Neural cell (in vitro differentiated cells): ENCODE measurements around the gene PIEZO1. TPM values are rescaled to one million over a fixed set of nuclear protein-coding genes. Genes with fewer than 3 reads are reported as not detected.

ENCODE experiments used
- H2AFZ ChIP-seq: fragments of 200-600, 300-800 bp; sonication (generic), shearing (Covaris generic); 2 replicates; pipeline ENCODE4 v1.6.0; 2014; ENCODE audit warnings: low read depth, mild to moderate bottlenecking, antibody characterized with exemption, low read length, moderate library complexity
- H3F3A ChIP-seq: fragments of 200-600 bp; shearing (Covaris generic); 2 replicates; pipeline ENCODE4 v1.6.1; 2016; ENCODE audit warnings: mild to moderate bottlenecking, moderate library complexity, mixed read lengths, antibody characterized with exemption, low read length; ENCODE audit not compliant: insufficient read depth, poor library complexity, severe bottlenecking
- H3K27ac ChIP-seq: fragments of 200-600, 300-800 bp; sonication (generic), shearing (Covaris generic); 2 replicates; pipeline ENCODE4 v1.5.1; 2014; ENCODE audit warnings: mild to moderate bottlenecking, low read length, moderate library complexity
- H3K27me3 ChIP-seq: fragments of 300-800, 200-600 bp; sonication (generic), shearing (Covaris generic); 2 replicates; pipeline ENCODE4 v1.6.0; 2014; ENCODE audit warnings: mild to moderate bottlenecking, low read depth, low read length, moderate library complexity; ENCODE audit not compliant: insufficient read depth
- H3K36me3 ChIP-seq: fragments of 300-800, 200-600 bp; sonication (generic), shearing (Covaris generic); 2 replicates; pipeline ENCODE4 v1.5.1; 2014; ENCODE audit warnings: mild to moderate bottlenecking, antibody characterized with exemption, low read length, moderate library complexity; ENCODE audit not compliant: insufficient read depth
- H3K4me2 ChIP-seq: fragments of 300-800, 200-600 bp; sonication (generic), shearing (Covaris generic); 2 replicates; pipeline ENCODE4 v1.6.0; 2014; ENCODE audit warnings: mild to moderate bottlenecking, low read length
- H3K4me3 ChIP-seq: fragments of 300-800, 200-600 bp; sonication (generic), shearing (Covaris generic); 2 replicates; pipeline ENCODE4 v1.5.1; 2014; ENCODE audit warnings: mild to moderate bottlenecking, low read length, moderate library complexity
- H3K79me2 ChIP-seq: fragments of 200-600 bp; shearing (Covaris generic); replicated peaks from 2 replicates; pipeline ENCODE4 v1.6.0; 2014; ENCODE audit warnings: mild to moderate bottlenecking, low read length, moderate library complexity; ENCODE audit not compliant: insufficient read depth
- H3K9ac ChIP-seq: fragments of 300-800, 200-600 bp; sonication (generic), shearing (Covaris generic); 2 replicates; pipeline ENCODE4 v1.6.1; 2016; ENCODE audit warnings: mild to moderate bottlenecking, low read length, mixed read lengths
- H3K9me2 ChIP-seq: fragments of 200-600 bp; shearing (Covaris generic); 2 replicates; pipeline ENCODE4 v1.6.1; 2016; ENCODE audit warnings: mild to moderate bottlenecking, low read length, mixed read lengths; ENCODE audit not compliant: insufficient read depth
- H3K9me3 ChIP-seq: fragments of 200-600, 300-800 bp; sonication (generic), shearing (Covaris generic); 2 replicates; pipeline ENCODE4 v1.6.1; 2016; ENCODE audit warnings: mild to moderate bottlenecking, mixed run types, low read length, moderate library complexity, mixed read lengths
- H4K20me1 ChIP-seq: fragments of 200-600 bp; shearing (Covaris generic); 2 replicates; pipeline ENCODE4 v1.6.1; 2016; ENCODE audit warnings: mild to moderate bottlenecking, mixed run types; ENCODE audit not compliant: insufficient read depth
- EZH2 ChIP-seq: fragments of 200-600, 300-800 bp; shearing (Covaris generic), sonication (generic); IDR thresholded peaks from 2 replicates; pipeline ENCODE4 v1.6.1; 2014; ENCODE audit warnings: antibody characterized with exemption, low read length, borderline replicate concordance, mild to moderate bottlenecking; ENCODE audit not compliant: insufficient read depth, poor library complexity, severe bottlenecking
- MXI1 ChIP-seq: fragments of 450-650 bp; conservative IDR thresholded peaks from 2 replicates; pipeline ENCODE4 v1.6.1; 2014; ENCODE audit warnings: antibody characterized with exemption, mild to moderate bottlenecking; ENCODE audit not compliant: poor library complexity, severe bottlenecking
- POLR2AphosphoS5 ChIP-seq: IDR thresholded peaks from 2 replicates; pipeline ENCODE4 v1.6.1; 2012
- RAD21 ChIP-seq: fragments of 450-650 bp; conservative IDR thresholded peaks from 2 replicates; pipeline ENCODE4 v1.6.1; 2014; ENCODE audit warnings: antibody characterized with exemption, mild to moderate bottlenecking, moderate library complexity
- TAF1 ChIP-seq: IDR thresholded peaks from 2 replicates; pipeline ENCODE4 v1.6.1; 2012; ENCODE audit warnings: low read depth
- polyA plus RNA-seq: library from polyadenylated mRNA; depleted of rRNA; stranded (reverse); fragments of >200 nt; gene quantifications from 2 replicates; pipeline ENCODE4 v1.2.3, GENCODE V29; 2014
- TF ChIP-seq, protein P1 (sequence below): IDR thresholded peaks from 2 replicates; pipeline ENCODE4 v1.6.1; 2012; ENCODE audit warnings: borderline replicate concordance
- TF ChIP-seq, protein P2 (sequence below): fragments of 450-650 bp; IDR thresholded peaks from 2 replicates; pipeline ENCODE4 v1.5.1; 2014; ENCODE audit warnings: antibody characterized with exemption, mild to moderate bottlenecking, moderate library complexity; ENCODE audit not compliant: poor library complexity, severe bottlenecking

PIEZO1 gene
- polyA plus RNA-seq, 1 donor from 2014 or later = not detected

DNA sequence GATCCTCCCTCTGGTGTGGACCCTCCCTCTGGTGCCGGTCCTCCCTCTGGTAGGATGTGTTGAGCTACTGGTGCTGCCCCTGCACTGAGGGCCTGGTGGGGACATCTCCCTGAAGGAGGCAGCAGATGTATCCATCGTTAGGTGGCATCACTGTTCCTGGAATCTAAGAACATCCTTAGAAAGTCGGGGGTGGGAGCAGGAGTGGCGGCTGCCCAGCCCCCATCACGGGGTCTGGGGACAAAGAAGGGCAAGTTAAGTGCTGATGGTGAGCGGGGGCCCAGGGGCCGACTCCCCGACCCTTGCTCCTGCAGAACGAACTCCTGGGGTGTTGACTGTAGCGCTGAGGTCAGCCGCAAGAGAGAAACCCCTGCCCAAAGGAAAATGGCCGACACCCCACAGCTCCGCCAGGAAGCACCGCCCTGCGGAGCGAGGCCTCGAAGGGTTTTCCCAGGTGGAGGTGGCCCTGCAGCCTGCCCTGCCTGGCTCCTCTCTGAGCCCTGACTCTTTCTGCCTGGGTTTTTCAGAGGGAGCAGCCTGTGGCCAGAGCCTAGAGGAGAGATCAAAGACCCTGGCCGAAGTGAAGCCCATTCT lies 73.2 kb downstream of the PIEZO1 start:
- TF ChIP-seq TAF1 (no peak), MXI1 (no peak), EZH2 (no peak), POLR2AphosphoS5 (no peak), RAD21 (no peak)
- TF ChIP-seq, protein P1, sequence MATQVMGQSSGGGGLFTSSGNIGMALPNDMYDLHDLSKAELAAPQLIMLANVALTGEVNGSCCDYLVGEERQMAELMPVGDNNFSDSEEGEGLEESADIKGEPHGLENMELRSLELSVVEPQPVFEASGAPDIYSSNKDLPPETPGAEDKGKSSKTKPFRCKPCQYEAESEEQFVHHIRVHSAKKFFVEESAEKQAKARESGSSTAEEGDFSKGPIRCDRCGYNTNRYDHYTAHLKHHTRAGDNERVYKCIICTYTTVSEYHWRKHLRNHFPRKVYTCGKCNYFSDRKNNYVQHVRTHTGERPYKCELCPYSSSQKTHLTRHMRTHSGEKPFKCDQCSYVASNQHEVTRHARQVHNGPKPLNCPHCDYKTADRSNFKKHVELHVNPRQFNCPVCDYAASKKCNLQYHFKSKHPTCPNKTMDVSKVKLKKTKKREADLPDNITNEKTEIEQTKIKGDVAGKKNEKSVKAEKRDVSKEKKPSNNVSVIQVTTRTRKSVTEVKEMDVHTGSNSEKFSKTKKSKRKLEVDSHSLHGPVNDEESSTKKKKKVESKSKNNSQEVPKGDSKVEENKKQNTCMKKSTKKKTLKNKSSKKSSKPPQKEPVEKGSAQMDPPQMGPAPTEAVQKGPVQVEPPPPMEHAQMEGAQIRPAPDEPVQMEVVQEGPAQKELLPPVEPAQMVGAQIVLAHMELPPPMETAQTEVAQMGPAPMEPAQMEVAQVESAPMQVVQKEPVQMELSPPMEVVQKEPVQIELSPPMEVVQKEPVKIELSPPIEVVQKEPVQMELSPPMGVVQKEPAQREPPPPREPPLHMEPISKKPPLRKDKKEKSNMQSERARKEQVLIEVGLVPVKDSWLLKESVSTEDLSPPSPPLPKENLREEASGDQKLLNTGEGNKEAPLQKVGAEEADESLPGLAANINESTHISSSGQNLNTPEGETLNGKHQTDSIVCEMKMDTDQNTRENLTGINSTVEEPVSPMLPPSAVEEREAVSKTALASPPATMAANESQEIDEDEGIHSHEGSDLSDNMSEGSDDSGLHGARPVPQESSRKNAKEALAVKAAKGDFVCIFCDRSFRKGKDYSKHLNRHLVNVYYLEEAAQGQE = no peak
- TF ChIP-seq, protein P2, sequence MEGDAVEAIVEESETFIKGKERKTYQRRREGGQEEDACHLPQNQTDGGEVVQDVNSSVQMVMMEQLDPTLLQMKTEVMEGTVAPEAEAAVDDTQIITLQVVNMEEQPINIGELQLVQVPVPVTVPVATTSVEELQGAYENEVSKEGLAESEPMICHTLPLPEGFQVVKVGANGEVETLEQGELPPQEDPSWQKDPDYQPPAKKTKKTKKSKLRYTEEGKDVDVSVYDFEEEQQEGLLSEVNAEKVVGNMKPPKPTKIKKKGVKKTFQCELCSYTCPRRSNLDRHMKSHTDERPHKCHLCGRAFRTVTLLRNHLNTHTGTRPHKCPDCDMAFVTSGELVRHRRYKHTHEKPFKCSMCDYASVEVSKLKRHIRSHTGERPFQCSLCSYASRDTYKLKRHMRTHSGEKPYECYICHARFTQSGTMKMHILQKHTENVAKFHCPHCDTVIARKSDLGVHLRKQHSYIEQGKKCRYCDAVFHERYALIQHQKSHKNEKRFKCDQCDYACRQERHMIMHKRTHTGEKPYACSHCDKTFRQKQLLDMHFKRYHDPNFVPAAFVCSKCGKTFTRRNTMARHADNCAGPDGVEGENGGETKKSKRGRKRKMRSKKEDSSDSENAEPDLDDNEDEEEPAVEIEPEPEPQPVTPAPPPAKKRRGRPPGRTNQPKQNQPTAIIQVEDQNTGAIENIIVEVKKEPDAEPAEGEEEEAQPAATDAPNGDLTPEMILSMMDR = no peak
- H3K9me3 ChIP-seq = no peaks in the 10 kb centered on the region
- no peaks in the 10 kb centered on the region for H3K27me3 ChIP-seq
- H3K9me2 ChIP-seq = no peaks in the 10 kb centered on the region
- no peak overlapping the region for H3K27ac ChIP-seq
- H4K20me1 ChIP-seq = no peaks in the 10 kb centered on the region
- no peaks in the 10 kb centered on the region for H3K36me3 ChIP-seq
- H3K4me2 ChIP-seq = no peak overlapping the region
- H3K9ac ChIP-seq = no peak overlapping the region
- H3K4me3 ChIP-seq = no peak overlapping the region
- no peak overlapping the region for H2AFZ ChIP-seq
- peaks cover 6% of the 10 kb centered on the region for H3K79me2 ChIP-seq
- no peaks in the 10 kb centered on the region for H3F3A ChIP-seq

DNA sequence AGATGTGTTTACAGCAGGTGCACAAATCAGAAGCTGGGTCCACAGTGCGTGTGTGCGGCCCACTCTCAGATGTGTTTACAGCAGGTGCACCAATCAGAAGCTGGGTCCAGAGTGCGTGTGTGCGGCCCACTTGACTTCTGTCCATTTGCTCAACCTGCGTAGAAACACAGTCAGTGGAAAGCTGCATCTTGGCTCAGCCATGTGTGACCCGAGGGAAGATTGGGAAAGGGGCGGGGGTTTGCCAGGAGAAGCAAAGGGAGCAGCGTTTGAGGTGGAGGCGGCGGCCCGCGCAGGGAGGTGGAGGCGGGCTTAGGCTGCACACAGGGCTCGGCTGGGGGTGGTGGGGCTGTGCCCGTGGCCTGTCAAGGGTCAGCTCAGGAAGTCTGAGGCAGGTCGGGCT lies 74.5 kb downstream of the PIEZO1 start:
- no peaks in the 10 kb centered on the region for H3K36me3 ChIP-seq

More for the DNA sequence above, 74.5 kb downstream of the PIEZO1 start:
- H3K9ac ChIP-seq = no peak overlapping the region
- H3K4me2 ChIP-seq = no peak overlapping the region
- H3K79me2 ChIP-seq = peaks cover 7% of the 10 kb centered on the region
- H3K9me3 ChIP-seq = no peaks in the 10 kb centered on the region
- H3K9me2 ChIP-seq = no peaks in the 10 kb centered on the region
- H4K20me1 ChIP-seq = no peaks in the 10 kb centered on the region
- no peak overlapping the region for H2AFZ ChIP-seq
- no peaks in the 10 kb centered on the region for H3F3A ChIP-seq
- H3K27me3 ChIP-seq = no peaks in the 10 kb centered on the region
- H3K4me3 ChIP-seq = no peak overlapping the region
- no peak overlapping the region for H3K27ac ChIP-seq
- TF ChIP-seq, protein P2 = no peak
- TF ChIP-seq TAF1 (no peak), MXI1 (no peak)
